SJSA1 (cell line): Measurements from ENCODE around the gene PIGQ. TPM values are rescaled to one million over a fixed set of nuclear protein-coding genes. Genes with fewer than 3 reads are reported as not detected.
A peak's percentile ranks its signal among the peaks of the same experiment; 100 is the strongest.

Experiments
- DNase-seq, 2 experiments: peaks; one replicate each; pipeline ENCODE4 v3.0.0-alpha.2; 2015 to 2020; ENCODE audit warnings: low spot score in 2 of 2, low read depth in 1 of 2
- H3K27ac ChIP-seq: fragments of 250-450 bp; sonication (Bioruptor Pico); 2 replicates; pipeline ENCODE4 v1.5.1; 2020; ENCODE audit warnings: mild to moderate bottlenecking, moderate library complexity
- H3K27me3 ChIP-seq: fragments of 250-450 bp; sonication (Bioruptor Pico); replicated peaks from 2 replicates; pipeline ENCODE4 v1.5.1; 2020; ENCODE audit warnings: mild to moderate bottlenecking, moderate library complexity
- H3K36me3 ChIP-seq: fragments of 250-450 bp; sonication (Bioruptor Pico); 2 replicates; pipeline ENCODE4 v1.5.1; 2020; ENCODE audit warnings: mild to moderate bottlenecking
- H3K4me1 ChIP-seq: fragments of 250-450 bp; sonication (Bioruptor Pico); replicated peaks from 2 replicates; pipeline ENCODE4 v1.6.1; 2021; ENCODE audit warnings: mild to moderate bottlenecking
- H3K4me3 ChIP-seq: fragments of 250-450 bp; sonication (Bioruptor Pico); 2 replicates; pipeline ENCODE4 v1.5.1; 2020; ENCODE audit warnings: mild to moderate bottlenecking
- H3K9me3 ChIP-seq: fragments of 250-450 bp; sonication (Bioruptor Pico); replicated peaks from 2 replicates; pipeline ENCODE4 v1.5.1; 2020; ENCODE audit warnings: mild to moderate bottlenecking
- total RNA-seq: library from RNA; depleted of rRNA; stranded (reverse); fragments of >200 nt; shearing (Covaris generic); gene quantifications from 2 replicates; pipeline ENCODE4 v1.2.3, GENCODE V29; 2014

Gene PIGQ
- total RNA-seq, 1 experiment from 2014 or later, result 33.8 TPM

- Histone ChIP-seq H3K4me3 (no peak overlapping the region), H3K4me1 (no peaks in the 10 kb centered on the region; the same call in 1 of the 2 replicates), H3K36me3 (peaks cover 6% of the 10 kb centered on the region), H3K27me3 (no peaks in the 10 kb centered on the region), H3K9me3 (no peaks in the 10 kb centered on the region), H3K27ac (no peak overlapping the region)
- DNase-seq, result no peak
Measured at GRCh38 chr16:620700-621525, 51.1 kb downstream of the PIGQ start.

- Histone ChIP-seq H3K4me1 (peaks cover 6% of the 10 kb centered on the region), H3K4me3 (no peak overlapping the region), H3K9me3 (no peaks in the 10 kb centered on the region), H3K36me3 (peaks cover 12% of the 10 kb centered on the region), H3K27ac (no peak overlapping the region), H3K27me3 (no peaks in the 10 kb centered on the region)
- no peak for DNase-seq
Measured at GRCh38 chr16:621526-622105, 51.8 kb downstream of the PIGQ start.

GRCh38 chr16:622920-623280 is 53.1 kb downstream of the PIGQ start:
- no peak for DNase-seq
- Histone ChIP-seq H3K27ac (no peak overlapping the region), H3K27me3 (no peaks in the 10 kb centered on the region), H3K4me1 (peaks cover 19% of the 10 kb centered on the region), H3K36me3 (peaks cover 18% of the 10 kb centered on the region), H3K4me3 (no peak overlapping the region), H3K9me3 (no peaks in the 10 kb centered on the region)

- peaks cover 20% of the 10 kb centered on the region for H3K4me1 ChIP-seq
- H3K27ac ChIP-seq, result no peak overlapping the region
- H3K9me3 ChIP-seq, result no peaks in the 10 kb centered on the region
- no peaks in the 10 kb centered on the region for H3K27me3 ChIP-seq
- no peak overlapping the region for H3K4me3 ChIP-seq
- DNase-seq, result no peak
- peaks cover 18% of the 10 kb centered on the region for H3K36me3 ChIP-seq
Measured at GRCh38 chr16:624526-625070, 54.8 kb downstream of the PIGQ start.

- H3K4me3 ChIP-seq, result no peak overlapping the region
- peaks cover 20% of the 10 kb centered on the region for H3K4me1 ChIP-seq
- no peak for DNase-seq
- H3K27ac ChIP-seq, result no peak overlapping the region
- no peaks in the 10 kb centered on the region for H3K27me3 ChIP-seq
- H3K9me3 ChIP-seq, result no peaks in the 10 kb centered on the region
- peaks cover 18% of the 10 kb centered on the region for H3K36me3 ChIP-seq
Measured at GRCh38 chr16:625117-625976, 55.6 kb downstream of the PIGQ start.

GRCh38 chr16:625977-626765 is 56.4 kb downstream of the PIGQ start:
- Histone ChIP-seq H3K27ac (peak overlapping the region; percentile 45), H3K36me3 (peaks cover 18% of the 10 kb centered on the region), H3K4me1 (peaks cover 23% of the 10 kb centered on the region), H3K9me3 (no peaks in the 10 kb centered on the region), H3K4me3 (no peak overlapping the region), H3K27me3 (no peaks in the 10 kb centered on the region)
- DNase-seq, result no peak

GRCh38 chr16:626787-627453 is 57.2 kb downstream of the PIGQ start:
- peaks cover 18% of the 10 kb centered on the region for H3K36me3 ChIP-seq
- peak; percentile 85 to 96 for DNase-seq
- H3K4me3 ChIP-seq, result no peak overlapping the region
- no peaks in the 10 kb centered on the region for H3K9me3 ChIP-seq
- peaks cover 23% of the 10 kb centered on the region for H3K4me1 ChIP-seq
- H3K27me3 ChIP-seq, result no peaks in the 10 kb centered on the region
- H3K27ac ChIP-seq, result peak overlapping the region; percentile 45

GRCh38 chr16:627454-628239 is 57.9 kb downstream of the PIGQ start:
- Histone ChIP-seq H3K27me3 (no peaks in the 10 kb centered on the region), H3K4me1 (peaks cover 23% of the 10 kb centered on the region), H3K36me3 (peaks cover 18% of the 10 kb centered on the region), H3K4me3 (no peak overlapping the region), H3K27ac (no peak overlapping the region), H3K9me3 (no peaks in the 10 kb centered on the region)
- no peak for DNase-seq

GRCh38 chr16:628321-629061 is 58.7 kb downstream of the PIGQ start:
- Histone ChIP-seq H3K4me3 (no peak overlapping the region), H3K36me3 (peaks cover 23% of the 10 kb centered on the region), H3K27me3 (no peaks in the 10 kb centered on the region), H3K4me1 (peaks cover 23% of the 10 kb centered on the region), H3K27ac (no peak overlapping the region), H3K9me3 (no peaks in the 10 kb centered on the region)
- no peak for DNase-seq

- DNase-seq, result no peak
- Histone ChIP-seq H3K36me3 (peaks cover 29% of the 10 kb centered on the region), H3K27ac (no peak overlapping the region), H3K4me3 (no peak overlapping the region), H3K4me1 (peaks cover 23% of the 10 kb centered on the region), H3K27me3 (no peaks in the 10 kb centered on the region), H3K9me3 (no peaks in the 10 kb centered on the region)
Measured at GRCh38 chr16:629185-629832, 59.5 kb downstream of the PIGQ start.

- Histone ChIP-seq H3K36me3 (peaks cover 31% of the 10 kb centered on the region), H3K4me1 (peaks cover 24% of the 10 kb centered on the region), H3K4me3 (no peak overlapping the region), H3K27ac (no peak overlapping the region), H3K9me3 (no peaks in the 10 kb centered on the region), H3K27me3 (no peaks in the 10 kb centered on the region)
- DNase-seq, result no peak
Measured at GRCh38 chr16:629833-630248, 60.1 kb downstream of the PIGQ start.
